ENCODE results near the gene PRRT2. TPM values are rescaled to one million over a fixed set of nuclear protein-coding genes. Genes with fewer than 3 reads are reported as not detected.

The PRRT2 gene
- total RNA-seq, 1 experiment from 2014 or later, result 9.7 TPM

DNA sequence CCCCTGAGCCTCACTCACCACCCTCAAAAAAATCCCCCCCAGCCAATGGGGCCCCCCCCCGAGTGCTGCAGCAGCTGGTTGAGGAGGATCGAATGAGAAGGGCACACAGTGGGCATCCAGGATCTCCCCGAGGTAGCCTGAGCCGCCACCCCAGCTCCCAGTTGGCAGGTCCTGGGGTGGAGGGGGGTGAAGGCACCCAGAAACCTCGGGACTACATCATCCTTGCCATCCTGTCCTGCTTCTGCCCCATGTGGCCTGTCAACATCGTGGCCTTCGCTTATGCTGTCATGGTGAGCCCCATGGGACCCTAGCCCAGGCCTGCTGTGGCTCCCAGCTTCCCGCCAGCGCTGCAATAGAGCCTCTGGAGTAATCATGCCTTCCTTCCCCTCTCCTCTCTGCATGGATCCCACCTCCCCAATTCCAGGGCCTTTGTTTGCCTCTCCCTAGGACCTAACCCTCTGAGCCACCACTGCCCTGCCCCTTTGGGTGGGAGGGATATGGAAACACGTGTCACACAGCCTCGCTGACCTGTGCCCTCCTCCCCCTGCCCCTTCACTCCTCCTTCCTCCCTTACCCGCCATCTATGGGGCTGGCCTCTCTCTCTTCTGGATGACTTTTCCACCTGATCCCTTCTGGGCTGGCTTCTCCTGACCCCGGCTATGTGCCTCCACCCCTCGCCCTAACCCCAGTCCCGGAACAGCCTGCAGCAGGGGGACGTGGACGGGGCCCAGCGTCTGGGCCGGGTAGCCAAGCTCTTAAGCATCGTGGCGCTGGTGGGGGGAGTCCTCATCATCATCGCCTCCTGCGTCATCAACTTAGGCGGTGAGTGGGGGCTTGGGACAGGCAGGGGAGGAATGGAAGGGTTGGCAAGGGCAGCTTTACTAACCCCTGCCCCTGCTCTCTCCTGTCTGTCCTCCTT lies 1.9 kb downstream of the PRRT2 start:
- intact Hi-C loops (cut with micrococcal nuclease; ENCODE audit: unreplicated experiment) (loop anchor here (10.0 kb wide), 1 partner anchor 119 kb away; no protein-coding TSS in a partner anchor), in situ Hi-C loops (cut with HindIII; ENCODE audit: low pct_unique_long_range_greater_than_20kb, low sequenced_read_pairs) (no loop called here)
- H3K27ac ChIP-seq (ENCODE audit: low read length), result peak overlapping the region; percentile 97
- no peaks in the 10 kb centered on the region for H3K9me3 ChIP-seq (ENCODE audit: control insufficient read depth, insufficient read depth, low read depth, low read length)
- DNase-seq (ENCODE audit: low read depth, low spot score) (no peak), ATAC-seq (no peak)
- no TSS peak for BruUV-seq (replicated peaks)
- TF ChIP-seq SIN3A (IDR thresholded peaks at IDR 0.05; ENCODE audit: borderline replicate concordance, insufficient read depth, low read depth, low read length), result no peak
- no peak for TF ChIP-seq REST (IDR thresholded peaks at IDR 0.05; ENCODE audit: insufficient read depth in 1 of 2, low read depth in 2 of 2, low read length in 1 of 2)
- no peak for TF ChIP-seq TCF7L2 (IDR thresholded peaks at IDR 0.05; ENCODE audit: low read depth, low read length)
- no peak for TF ChIP-seq POLR2AphosphoS5 (IDR thresholded peaks at IDR 0.05; ENCODE audit: low read depth, low read length)
- TF ChIP-seq, protein P1, sequence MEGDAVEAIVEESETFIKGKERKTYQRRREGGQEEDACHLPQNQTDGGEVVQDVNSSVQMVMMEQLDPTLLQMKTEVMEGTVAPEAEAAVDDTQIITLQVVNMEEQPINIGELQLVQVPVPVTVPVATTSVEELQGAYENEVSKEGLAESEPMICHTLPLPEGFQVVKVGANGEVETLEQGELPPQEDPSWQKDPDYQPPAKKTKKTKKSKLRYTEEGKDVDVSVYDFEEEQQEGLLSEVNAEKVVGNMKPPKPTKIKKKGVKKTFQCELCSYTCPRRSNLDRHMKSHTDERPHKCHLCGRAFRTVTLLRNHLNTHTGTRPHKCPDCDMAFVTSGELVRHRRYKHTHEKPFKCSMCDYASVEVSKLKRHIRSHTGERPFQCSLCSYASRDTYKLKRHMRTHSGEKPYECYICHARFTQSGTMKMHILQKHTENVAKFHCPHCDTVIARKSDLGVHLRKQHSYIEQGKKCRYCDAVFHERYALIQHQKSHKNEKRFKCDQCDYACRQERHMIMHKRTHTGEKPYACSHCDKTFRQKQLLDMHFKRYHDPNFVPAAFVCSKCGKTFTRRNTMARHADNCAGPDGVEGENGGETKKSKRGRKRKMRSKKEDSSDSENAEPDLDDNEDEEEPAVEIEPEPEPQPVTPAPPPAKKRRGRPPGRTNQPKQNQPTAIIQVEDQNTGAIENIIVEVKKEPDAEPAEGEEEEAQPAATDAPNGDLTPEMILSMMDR (IDR thresholded peaks at IDR 0.05), result no peak
- no peaks in the 10 kb centered on the region for H3K27me3 ChIP-seq (ENCODE audit: control insufficient read depth, insufficient read depth, low read length)
- H3K4me3 ChIP-seq (ENCODE audit: low read depth in 2 of 2, low read length in 2 of 2), result no peak overlapping the region
- ChIA-PET POLR2A (interaction anchor here (0.5 kb wide), 1 partner anchor 202 kb away, joined by 19 read pairs; no protein-coding TSS in a partner anchor), CTCF (no interaction called here)
- peaks cover 49% of the 10 kb centered on the region for H3K4me1 ChIP-seq (ENCODE audit: control insufficient read depth, insufficient read depth, low read length)
- H3K36me3 ChIP-seq (ENCODE audit: control insufficient read depth, insufficient read depth, low read length), result peaks cover 5% of the 10 kb centered on the region

DNA sequence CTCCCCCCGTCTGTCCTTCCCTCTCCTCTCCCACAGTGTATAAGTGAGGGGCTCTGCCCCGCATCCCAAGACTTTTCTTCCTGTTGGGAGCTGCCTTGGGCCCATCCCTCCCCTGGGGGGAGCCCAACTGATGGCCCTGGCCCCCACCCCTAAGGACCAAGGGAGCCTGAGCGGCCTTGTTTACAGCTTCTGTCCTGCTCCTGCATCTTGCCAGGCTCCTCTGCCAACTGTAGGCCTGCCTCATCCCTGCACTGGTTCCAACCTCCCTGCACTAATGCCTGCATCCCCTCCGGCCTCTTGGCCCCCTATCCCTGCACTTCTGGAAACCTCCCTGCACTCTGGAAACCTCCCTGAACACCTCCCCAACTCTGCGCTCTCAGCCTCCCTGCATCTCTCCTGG lies 2.6 kb downstream of the PRRT2 start:
- CTCF ChIA-PET, result no interaction called here
- intact Hi-C loops (cut with micrococcal nuclease; ENCODE audit: unreplicated experiment), result loop anchor here (10.0 kb wide), 1 partner anchor 120 kb away; no protein-coding TSS in a partner anchor

More for the DNA sequence above, 2.6 kb downstream of the PRRT2 start:
- in situ Hi-C loops (cut with HindIII; ENCODE audit: low pct_unique_long_range_greater_than_20kb, low sequenced_read_pairs), result no loop called here
- H3K36me3 ChIP-seq (ENCODE audit: control insufficient read depth, insufficient read depth, low read length), result peaks cover 5% of the 10 kb centered on the region
- no TSS peak for BruUV-seq (replicated peaks)
- POLR2A ChIA-PET, result no interaction called here
- no peak for ATAC-seq
- DNase-seq (ENCODE audit: low read depth, low spot score), result no peak
- no peak for TF ChIP-seq SIN3A (IDR thresholded peaks at IDR 0.05; ENCODE audit: borderline replicate concordance, insufficient read depth, low read depth, low read length)
- TF ChIP-seq, protein P1 (IDR thresholded peaks at IDR 0.05), result no peak
- TF ChIP-seq TCF7L2 (IDR thresholded peaks at IDR 0.05; ENCODE audit: low read depth, low read length), result no peak
- no peak for TF ChIP-seq POLR2AphosphoS5 (IDR thresholded peaks at IDR 0.05; ENCODE audit: low read depth, low read length)
- TF ChIP-seq REST (IDR thresholded peaks at IDR 0.05; ENCODE audit: insufficient read depth in 1 of 2, low read depth in 2 of 2, low read length in 1 of 2), result no peak
- H3K27ac ChIP-seq (ENCODE audit: low read length), result peak overlapping the region; percentile 97
- H3K4me3 ChIP-seq (ENCODE audit: low read depth in 2 of 2, low read length in 2 of 2), result no peak overlapping the region; a peak in 1 of 4 replicates
- peaks cover 56% of the 10 kb centered on the region for H3K4me1 ChIP-seq (ENCODE audit: control insufficient read depth, insufficient read depth, low read length)
- no peaks in the 10 kb centered on the region for H3K9me3 ChIP-seq (ENCODE audit: control insufficient read depth, insufficient read depth, low read depth, low read length)
- H3K27me3 ChIP-seq (ENCODE audit: control insufficient read depth, insufficient read depth, low read length), result no peaks in the 10 kb centered on the region

All from Panc1 (cell line).